Adrenal gland (tissue), 5 donors: ENCODE data around the gene KCNAB1.

Experiments used
- CTCF ChIP-seq, 6 experiments: fragments of 450-650 bp in 4 of 6; fragments of 200-600 bp in 2 of 6; sonication (generic) in 1 of 6; IDR thresholded peaks; 1 replicate in 5 of 6; 2 replicates in 1 of 6; pipeline versions ENCODE4 v1.5.1 to v1.8.0; 2016 to 2021; ENCODE audit warnings: antibody characterized with exemption in 6 of 6, mild to moderate bottlenecking in 2 of 6, moderate library complexity in 1 of 6
- POLR2A ChIP-seq, 2 donors: fragments of 450-650 bp; IDR thresholded peaks; one replicate each; pipeline ENCODE4 v1.6.1; 2017; ENCODE audit warnings: antibody characterized with exemption in 2 of 2, mild to moderate bottlenecking in 2 of 2, moderate library complexity in 1 of 2
- donor health status: DM: no; HTN: no; CAD: no.

- no peak for TF ChIP-seq CTCF (IDR thresholded peaks at IDR 0.05)
- TF ChIP-seq POLR2A (IDR thresholded peaks at IDR 0.05): no peak
These were observed 351.1 kb downstream of the KCNAB1 start for GRCh38 chr3:156471431-156471830.
